GM21390 (cell line): ENCODE data around the gene ERCC1.

Experiments
- ATAC-seq: cut with Tn5 transposase; IDR thresholded peaks from one replicate; pipeline ENCODE4 v1.9.1; 2021; ENCODE audit not compliant: unreplicated experiment

The ERCC1 gene

GRCh38 chr19:45370410-45371204 lies 53.1 kb downstream of the ERCC1 start, which contains the start of gene ERCC2:
TSS of gene ERCC2 (minus strand) at chr19:45370573. CDS start at chr19:45370540, 33 bp downstream.
- ATAC-seq, result peak; percentile 93

- ATAC-seq, result no peak
Measured at GRCh38 chr19:45368737-45369340, 54.9 kb downstream of the ERCC1 start.

DNA sequence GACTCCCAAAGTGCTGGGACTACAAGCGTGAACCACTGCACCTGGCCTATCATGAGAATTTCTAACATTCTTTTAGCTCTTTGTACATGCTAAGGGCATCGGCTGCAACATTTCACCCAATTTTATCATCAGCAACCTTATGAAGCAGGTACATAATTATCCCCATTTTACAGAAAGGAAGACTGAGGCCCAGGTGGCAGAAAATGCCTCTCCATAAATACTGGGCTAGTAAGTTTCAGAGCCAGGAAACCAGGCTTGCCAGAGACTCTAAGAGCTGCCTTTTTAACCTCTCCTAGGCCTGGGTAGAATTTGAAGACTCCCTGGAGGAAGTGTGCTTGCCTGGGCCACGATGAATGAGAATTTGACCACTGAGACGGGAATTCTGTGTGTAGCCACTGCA lies 55.6 kb downstream of the ERCC1 start:
- no peak for ATAC-seq

DNA sequence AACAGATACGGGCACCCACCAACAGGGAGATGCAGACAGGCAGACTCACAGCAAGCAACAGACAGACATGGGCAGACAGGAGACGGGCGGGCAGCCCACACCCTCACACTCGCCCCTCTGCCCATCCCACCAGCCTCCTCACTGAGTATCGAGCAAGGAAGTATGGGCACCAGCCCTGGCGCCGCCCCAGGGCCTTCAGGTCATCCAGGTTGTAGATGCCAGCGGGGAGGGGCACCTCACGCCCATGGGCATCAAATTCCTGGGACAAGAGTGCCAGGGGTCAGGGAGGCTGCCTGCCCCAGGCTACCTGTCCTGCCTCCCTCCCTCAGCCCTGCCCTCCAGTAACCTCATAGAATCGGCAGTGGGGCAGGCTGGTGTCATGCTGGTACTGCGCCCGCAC lies 59.0 kb downstream of the ERCC1 start:
- ATAC-seq, result no peak

- ATAC-seq, result no peak
Measured at GRCh38 chr19:45363861-45364459, 59.8 kb downstream of the ERCC1 start.

DNA sequence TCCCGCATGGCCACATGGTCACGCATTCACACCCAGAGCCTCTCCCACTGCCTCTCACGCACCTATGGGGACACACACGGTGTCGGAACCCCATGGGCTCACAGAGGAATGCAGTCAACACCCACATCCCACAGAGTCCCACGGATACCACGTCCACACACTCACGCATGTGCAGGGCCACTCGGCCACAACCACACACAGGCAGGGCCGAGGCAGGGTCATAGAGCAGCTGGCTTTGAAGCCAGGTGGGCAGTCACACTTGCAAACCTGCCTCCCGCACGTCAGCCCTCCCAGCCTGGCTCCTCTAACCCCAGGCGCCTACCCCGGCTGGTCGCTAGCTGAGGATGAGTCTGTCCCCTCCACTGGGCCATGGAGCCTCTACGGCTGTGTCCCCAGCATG lies 61.4 kb downstream of the ERCC1 start:
- no peak for ATAC-seq

GRCh38 chr19:45361608-45362007 lies 62.1 kb downstream of the ERCC1 start:
- ATAC-seq, result no peak

DNA sequence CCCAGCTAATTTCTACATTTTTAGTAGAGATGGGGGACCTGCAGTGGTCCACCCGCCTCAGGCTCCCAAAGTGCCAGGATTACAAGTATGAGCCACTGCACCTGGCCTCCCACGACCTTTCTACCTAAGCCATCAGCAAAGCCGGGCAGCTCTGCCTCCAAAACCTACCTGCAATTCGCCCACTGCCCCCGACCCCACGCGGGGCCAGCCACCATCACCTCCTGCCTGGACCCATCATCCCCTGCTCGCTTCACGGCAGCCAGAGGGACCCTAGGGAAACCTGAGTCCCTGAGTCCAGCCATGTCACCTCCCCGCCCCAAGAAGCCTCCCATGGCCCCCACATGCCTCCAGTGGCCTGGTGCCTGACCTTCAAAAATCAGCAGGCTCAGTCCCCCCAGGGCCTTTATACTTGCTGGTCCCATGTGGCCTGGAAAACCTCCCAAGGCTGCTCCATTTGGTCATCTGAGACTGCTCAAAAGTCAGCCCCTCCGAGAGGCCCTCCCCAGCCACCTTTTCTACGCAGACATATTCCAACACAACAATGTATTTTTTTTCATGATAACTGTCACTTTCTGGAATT lies 65.4 kb downstream of the ERCC1 start:
- ATAC-seq, result no peak

- ATAC-seq, result no peak
Measured at GRCh38 chr19:45357445-45357783, 66.3 kb downstream of the ERCC1 start.
